B cell (primary cell): ENCODE measurements around the gene PRMT5.

Experiments
- EZH2 ChIP-seq: IDR thresholded peaks from 2 replicates; pipeline ENCODE4 v1.6.1; 2012; ENCODE audit warnings: borderline replicate concordance, low read depth, mild to moderate bottlenecking, moderate library complexity, low read length; ENCODE audit not compliant: insufficient read depth, poor library complexity, severe bottlenecking
- TF ChIP-seq, protein P1 (sequence below): fragments of 200-600 bp; IDR thresholded peaks from one replicate; pipeline ENCODE4 v1.8.0; 2022; ENCODE audit warnings: antibody characterized with exemption, mild to moderate bottlenecking

DNA sequence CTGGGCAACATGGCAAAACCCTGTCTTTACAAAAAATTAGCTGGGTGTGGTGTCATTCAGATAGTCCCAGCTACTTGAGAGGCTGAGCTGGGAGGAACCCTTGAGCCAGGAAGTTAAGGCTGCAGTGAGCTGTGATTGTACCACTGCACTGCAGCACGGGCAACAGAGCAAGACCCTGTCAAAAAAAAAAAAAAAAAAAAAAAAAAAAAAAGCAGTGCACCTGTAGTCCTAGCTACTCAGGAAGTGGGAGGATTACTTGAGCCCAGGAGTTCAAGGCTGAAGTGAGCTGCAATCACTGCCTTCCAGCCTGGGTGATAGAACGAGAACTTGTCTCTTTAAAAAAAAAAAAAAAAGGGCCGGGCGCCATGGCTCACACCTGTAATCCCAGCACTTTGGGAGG lies 40.5 kb downstream of the PRMT5 start:
- TF ChIP-seq, protein P1, sequence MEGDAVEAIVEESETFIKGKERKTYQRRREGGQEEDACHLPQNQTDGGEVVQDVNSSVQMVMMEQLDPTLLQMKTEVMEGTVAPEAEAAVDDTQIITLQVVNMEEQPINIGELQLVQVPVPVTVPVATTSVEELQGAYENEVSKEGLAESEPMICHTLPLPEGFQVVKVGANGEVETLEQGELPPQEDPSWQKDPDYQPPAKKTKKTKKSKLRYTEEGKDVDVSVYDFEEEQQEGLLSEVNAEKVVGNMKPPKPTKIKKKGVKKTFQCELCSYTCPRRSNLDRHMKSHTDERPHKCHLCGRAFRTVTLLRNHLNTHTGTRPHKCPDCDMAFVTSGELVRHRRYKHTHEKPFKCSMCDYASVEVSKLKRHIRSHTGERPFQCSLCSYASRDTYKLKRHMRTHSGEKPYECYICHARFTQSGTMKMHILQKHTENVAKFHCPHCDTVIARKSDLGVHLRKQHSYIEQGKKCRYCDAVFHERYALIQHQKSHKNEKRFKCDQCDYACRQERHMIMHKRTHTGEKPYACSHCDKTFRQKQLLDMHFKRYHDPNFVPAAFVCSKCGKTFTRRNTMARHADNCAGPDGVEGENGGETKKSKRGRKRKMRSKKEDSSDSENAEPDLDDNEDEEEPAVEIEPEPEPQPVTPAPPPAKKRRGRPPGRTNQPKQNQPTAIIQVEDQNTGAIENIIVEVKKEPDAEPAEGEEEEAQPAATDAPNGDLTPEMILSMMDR = no peak
- TF ChIP-seq EZH2 = no peak
